OCI-LY1 (cell line): ENCODE measurements around the gene ELAVL3.

Experiments used
- H2AFZ ChIP-seq: fragments of 200-600 bp; sonication (generic), shearing (Covaris generic); 2 replicates; pipeline ENCODE4 v1.6.0; 2014; ENCODE audit warnings: antibody characterized with exemption, mild to moderate bottlenecking, low read length
- H3F3A ChIP-seq: fragments of 200-600 bp; sonication (generic), shearing (Covaris generic); 2 replicates; pipeline ENCODE4 v1.6.0; 2014; ENCODE audit warnings: mild to moderate bottlenecking, antibody characterized with exemption, low read length, moderate library complexity; ENCODE audit not compliant: insufficient read depth
- H3K27ac ChIP-seq: fragments of 200-600 bp; sonication (generic); 2 replicates; pipeline ENCODE4 v1.5.1; 2014; ENCODE audit warnings: low read length, mixed run types, mild to moderate bottlenecking, low read depth; ENCODE audit not compliant: poor library complexity, severe bottlenecking
- H3K27me3 ChIP-seq: fragments of 200-600 bp; sonication (generic); 2 replicates; pipeline ENCODE4 v1.6.0; 2014; ENCODE audit warnings: antibody characterized with exemption, mild to moderate bottlenecking, low read length, moderate library complexity; ENCODE audit not compliant: insufficient read depth
- H3K36me3 ChIP-seq: fragments of 200-600 bp; sonication (generic); 2 replicates; pipeline ENCODE4 v1.6.1; 2014; ENCODE audit warnings: mild to moderate bottlenecking, antibody characterized with exemption, low read length, moderate library complexity, mixed read lengths; ENCODE audit not compliant: insufficient read depth
- H3K4me1 ChIP-seq: fragments of 200-600 bp; sonication (generic); 2 replicates; pipeline ENCODE4 v1.5.1; 2014; ENCODE audit warnings: mild to moderate bottlenecking, low read length, moderate library complexity; ENCODE audit not compliant: insufficient read depth, severe bottlenecking
- H3K4me2 ChIP-seq: fragments of 200-600 bp; sonication (generic), shearing (Covaris generic); 2 replicates; pipeline ENCODE4 v1.6.1; 2014; ENCODE audit warnings: low read length
- H3K4me3 ChIP-seq: fragments of 200-600 bp; sonication (generic); 2 replicates; pipeline ENCODE4 v1.5.1; 2014; ENCODE audit warnings: low read length, low read depth, mild to moderate bottlenecking, mixed read lengths; ENCODE audit not compliant: poor library complexity, severe bottlenecking
- H3K79me2 ChIP-seq: fragments of 200-600 bp; shearing (Covaris generic); 2 replicates; pipeline ENCODE4 v1.6.1; 2016; ENCODE audit warnings: mixed run types, low read length, mixed read lengths; ENCODE audit not compliant: insufficient read depth
- H3K9ac ChIP-seq: fragments of 200-600 bp; sonication (generic), shearing (Covaris generic); 2 replicates; pipeline ENCODE4 v1.6.1; 2014; ENCODE audit warnings: mild to moderate bottlenecking, low read length, mixed read lengths
- H3K9me2 ChIP-seq: fragments of 200-600 bp; sonication (generic), shearing (Covaris generic); 2 replicates; pipeline ENCODE4 v1.6.1; 2014; ENCODE audit warnings: low read depth, mild to moderate bottlenecking, low read length, mixed read lengths
- H3K9me3 ChIP-seq: fragments of 200-600 bp; shearing (Covaris generic); 2 replicates; pipeline ENCODE4 v1.6.1; 2014; ENCODE audit warnings: low read length, mixed read lengths
- H4K20me1 ChIP-seq: fragments of 200-600 bp; sonication (generic), shearing (Covaris generic); 2 replicates; pipeline ENCODE4 v1.6.0; 2016; ENCODE audit warnings: mild to moderate bottlenecking, low read length; ENCODE audit not compliant: insufficient read depth
- CTCF ChIP-seq: fragments of 200-600 bp; sonication (generic), shearing (Covaris generic); IDR thresholded peaks from 2 replicates; pipeline ENCODE4 v1.5.1; 2017; ENCODE audit warnings: mild to moderate bottlenecking, antibody characterized with exemption, low read length, moderate library complexity, mixed read lengths
- EZH2 ChIP-seq: fragments of 200-600 bp; sonication (generic), shearing (Covaris generic); IDR thresholded peaks from 2 replicates; pipeline ENCODE4 v1.8.0; 2017; ENCODE audit warnings: borderline replicate concordance, mixed run types, mild to moderate bottlenecking, antibody characterized with exemption, low read length, moderate library complexity, mixed read lengths

The ELAVL3 gene

GRCh38 chr19:11505504-11506100 is 24.8 kb upstream of the ELAVL3 start, which contains the start of gene ZNF653:
Gene ZNF653, minus strand, starts transcription at chr19:11505839. Its CDS starts 53 bp downstream, at chr19:11505786.
- TF ChIP-seq EZH2 (no peak), CTCF (no peak)
- Histone ChIP-seq H3K27me3 (no peaks in the 10 kb centered on the region), H3K9me3 (no peaks in the 10 kb centered on the region), H3K4me3 (peak within 1 kb of the TSS; percentile 84), H3K27ac (peak within 1 kb of the TSS; percentile 88), H3K9ac (peak within 1 kb of the TSS; percentile 99), H3F3A (no peaks in the 10 kb centered on the region), H3K9me2 (no peaks in the 10 kb centered on the region), H3K79me2 (no peaks in the 10 kb centered on the region), H3K4me2 (peak within 1 kb of the TSS; percentile 88), H3K4me1 (peaks cover 28% of the 10 kb centered on the region), H3K36me3 (no peaks in the 10 kb centered on the region), H4K20me1 (no peaks in the 10 kb centered on the region), H2AFZ (no peak within 1 kb of the TSS)

- Histone ChIP-seq H3F3A (no peaks in the 10 kb centered on the region), H4K20me1 (no peaks in the 10 kb centered on the region), H3K9me3 (no peaks in the 10 kb centered on the region), H3K27ac (peak overlapping the region; percentile 88), H2AFZ (no peak overlapping the region), H3K79me2 (no peaks in the 10 kb centered on the region), H3K27me3 (no peaks in the 10 kb centered on the region), H3K9me2 (no peaks in the 10 kb centered on the region), H3K4me3 (peak overlapping the region; percentile 84), H3K4me2 (peak overlapping the region; percentile 88), H3K9ac (peak overlapping the region; percentile 99), H3K4me1 (peaks cover 28% of the 10 kb centered on the region), H3K36me3 (no peaks in the 10 kb centered on the region)
- TF ChIP-seq CTCF: no peak
- TF ChIP-seq EZH2: no peak
These were observed 24.2 kb upstream of the ELAVL3 start for GRCh38 chr19:11505032-11505503.

GRCh38 chr19:11504502-11505031 is 23.7 kb upstream of the ELAVL3 start:
- no peaks in the 10 kb centered on the region for H4K20me1 ChIP-seq
- H2AFZ ChIP-seq: no peak overlapping the region
- H3K79me2 ChIP-seq: no peaks in the 10 kb centered on the region
- peak overlapping the region; percentile 35 for H3K27ac ChIP-seq
- no peaks in the 10 kb centered on the region for H3K9me3 ChIP-seq
- H3K27me3 ChIP-seq: no peaks in the 10 kb centered on the region
- TF ChIP-seq CTCF (no peak), EZH2 (no peak)
- H3F3A ChIP-seq: no peaks in the 10 kb centered on the region
- peaks cover 28% of the 10 kb centered on the region for H3K4me1 ChIP-seq
- H3K9me2 ChIP-seq: no peaks in the 10 kb centered on the region
- peak overlapping the region; percentile 84 for H3K4me3 ChIP-seq
- H3K36me3 ChIP-seq: no peaks in the 10 kb centered on the region
- peak overlapping the region; percentile 88 for H3K4me2 ChIP-seq
- peak overlapping the region; percentile 77 for H3K9ac ChIP-seq
